ENCODE results near the gene TASOR. TPM values are rescaled to one million over a fixed set of nuclear protein-coding genes. Genes with fewer than 3 reads are reported as not detected.

The TASOR gene, protein sequence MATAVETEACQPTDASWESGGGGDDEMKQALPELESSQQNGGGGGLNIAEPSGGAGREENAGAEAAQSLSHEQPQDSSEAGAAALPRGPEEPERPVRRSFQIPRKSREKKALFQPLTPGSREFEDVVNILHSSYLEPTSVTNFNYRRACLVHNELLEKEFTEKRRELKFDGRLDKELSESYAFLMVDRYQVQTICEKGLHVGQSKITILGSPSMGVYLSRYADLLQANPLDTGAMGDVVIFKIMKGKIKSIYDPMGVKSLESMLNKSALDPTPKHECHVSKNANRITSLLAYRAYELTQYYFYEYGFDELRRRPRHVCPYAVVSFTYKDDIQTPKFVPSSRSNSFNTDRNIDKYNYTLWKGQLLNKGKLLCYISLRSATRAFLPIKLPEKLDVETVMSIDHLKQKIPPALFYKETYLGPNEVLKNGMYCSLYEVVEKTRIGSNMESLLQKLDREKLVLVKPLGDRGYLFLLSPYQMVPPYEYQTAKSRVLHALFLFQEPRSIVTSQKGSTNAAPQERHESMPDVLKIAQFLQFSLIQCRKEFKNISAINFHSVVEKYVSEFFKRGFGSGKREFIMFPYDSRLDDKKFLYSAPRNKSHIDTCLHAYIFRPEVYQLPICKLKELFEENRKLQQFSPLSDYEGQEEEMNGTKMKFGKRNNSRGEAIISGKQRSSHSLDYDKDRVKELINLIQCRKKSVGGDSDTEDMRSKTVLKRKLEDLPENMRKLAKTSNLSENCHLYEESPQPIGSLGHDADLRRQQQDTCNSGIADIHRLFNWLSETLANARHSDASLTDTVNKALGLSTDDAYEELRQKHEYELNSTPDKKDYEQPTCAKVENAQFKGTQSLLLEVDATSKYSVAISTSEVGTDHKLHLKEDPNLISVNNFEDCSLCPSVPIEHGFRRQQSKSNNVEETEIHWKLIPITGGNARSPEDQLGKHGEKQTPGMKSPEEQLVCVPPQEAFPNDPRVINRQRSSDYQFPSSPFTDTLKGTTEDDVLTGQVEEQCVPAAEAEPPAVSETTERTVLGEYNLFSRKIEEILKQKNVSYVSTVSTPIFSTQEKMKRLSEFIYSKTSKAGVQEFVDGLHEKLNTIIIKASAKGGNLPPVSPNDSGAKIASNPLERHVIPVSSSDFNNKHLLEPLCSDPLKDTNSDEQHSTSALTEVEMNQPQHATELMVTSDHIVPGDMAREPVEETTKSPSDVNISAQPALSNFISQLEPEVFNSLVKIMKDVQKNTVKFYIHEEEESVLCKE (N-terminal part only)
- total RNA-seq: 49.5 and 91.0 TPM in 2 replicates

DNA sequence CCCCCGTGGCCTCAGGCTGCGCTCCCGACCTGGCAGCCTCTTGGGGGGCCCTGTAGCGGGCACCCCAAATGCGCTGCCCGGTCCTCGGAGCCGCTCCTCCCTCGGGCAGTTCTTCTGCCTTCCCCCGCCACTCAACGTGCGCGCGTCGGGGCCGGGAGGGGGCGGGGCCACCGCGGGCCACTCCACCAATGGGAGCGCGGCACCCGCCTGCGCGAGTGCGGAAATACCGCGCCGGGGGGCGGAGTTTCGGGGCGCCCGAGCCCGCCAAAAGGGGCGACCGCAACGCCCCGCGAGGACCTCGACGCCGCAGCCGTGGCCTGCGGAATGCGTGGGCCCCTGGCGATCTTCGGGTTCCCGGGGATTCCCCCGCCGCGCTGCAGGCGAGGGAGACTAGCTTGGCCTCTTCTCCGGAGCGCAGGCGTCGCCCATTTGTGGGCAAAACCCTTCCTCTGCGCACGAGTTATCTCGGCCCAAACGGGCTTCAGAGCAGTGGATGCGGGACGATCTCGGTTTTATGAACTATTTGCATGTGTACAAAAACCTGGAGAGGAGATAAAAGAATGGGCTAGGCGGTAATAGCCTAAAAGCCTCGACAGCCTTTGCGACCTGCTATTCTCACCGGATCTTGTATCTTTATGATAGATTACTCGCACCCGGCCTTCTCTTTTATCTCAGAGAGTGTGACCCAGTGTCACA, at the start of gene TASOR:
TASOR (minus strand) TSS at position 144 of the 696 bp plus-strand sequence. CDS start 259 bp downstream, outside the sequence.

Other genes starting within 250 kb of the TASOR start
- 0.49 and 2.8 TPM in 2 replicates for gene ERC2, start 214.8 kb downstream of the TASOR start, total RNA-seq
- 8.1 and 23.6 TPM in 2 replicates for gene CCDC66, start 126.1 kb downstream of the TASOR start, total RNA-seq
- gene ARHGEF3, start 118.7 kb upstream of the TASOR start, total RNA-seq: 12.0 and 13.8 TPM in 2 replicates